A673 (cell line): ENCODE results near the gene CMTM4. TPM values are rescaled to one million over a fixed set of nuclear protein-coding genes. Genes with fewer than 3 reads are reported as not detected.

Source experiments
- BruUV-seq: library from RNA; stranded (reverse); fragments of 400-500 nt; replicated peaks from 2 replicates; lab custom pipeline; 2021; lab: Mats Ljungman, UMichigan
- CTCF ChIA-PET: fragments of 300-600 bp; sonication (Branson Sonifier 250); formaldehyde crosslinking; loops from one replicate; lab custom pipeline; 2022; ENCODE audit warnings: antibody characterized with exemption; lab: Charles Lee
- POLR2A ChIA-PET: fragments of 300-600 bp; sonication (Branson Sonifier 250); formaldehyde crosslinking; loops from one replicate; lab custom pipeline; 2022; ENCODE audit warnings: antibody characterized with exemption; ENCODE audit not compliant: low non-redundant PET; lab: Charles Lee
- DNase-seq: peaks from one replicate; pipeline ENCODE4 v3.0.0-alpha.2; 2015; ENCODE audit warnings: low spot score
- H3K27ac ChIP-seq: fragments of 200-600 bp; sonication (generic); 2 replicates; pipeline ENCODE4 v1.5.1; 2016; ENCODE audit warnings: mixed run types, low read depth, mild to moderate bottlenecking, mixed read lengths, antibody characterized with exemption, low read length; ENCODE audit not compliant: poor library complexity, severe bottlenecking
- H3K27me3 ChIP-seq: fragments of 200-600 bp; sonication (generic); replicated peaks from 2 replicates; pipeline ENCODE4 v1.6.1; 2017; ENCODE audit warnings: mixed run types, low read depth, mild to moderate bottlenecking, mixed read lengths, antibody characterized with exemption, low read length; ENCODE audit not compliant: insufficient read depth, poor library complexity
- H3K36me3 ChIP-seq: fragments of 200-600 bp; sonication (generic); 2 replicates; pipeline ENCODE4 v1.6.1; 2016; ENCODE audit warnings: mixed run types, mild to moderate bottlenecking, mixed read lengths, antibody characterized with exemption, low read length; ENCODE audit not compliant: insufficient read depth, poor library complexity, severe bottlenecking
- H3K4me1 ChIP-seq: fragments of 200-600 bp; sonication (generic); 2 replicates; pipeline ENCODE4 v1.6.1; 2017; ENCODE audit warnings: mixed run types, mild to moderate bottlenecking, mixed read lengths, antibody characterized with exemption, low read length; ENCODE audit not compliant: insufficient read depth, poor library complexity, severe bottlenecking
- H3K4me3 ChIP-seq: fragments of 200-600 bp; sonication (generic); 2 replicates; pipeline ENCODE4 v1.5.1; 2016; ENCODE audit warnings: low read depth, mixed run types, mild to moderate bottlenecking, mixed read lengths, low read length; ENCODE audit not compliant: poor library complexity, severe bottlenecking
- H3K9me3 ChIP-seq: fragments of 200-600 bp; sonication (generic); 2 replicates; pipeline ENCODE4 v1.6.1; 2016; ENCODE audit warnings: mixed run types, low read depth, mild to moderate bottlenecking, mixed read lengths, antibody characterized with exemption, low read length; ENCODE audit not compliant: poor library complexity, severe bottlenecking
- EZH2 ChIP-seq: fragments of 200-600 bp; sonication (generic); IDR thresholded peaks from 2 replicates; pipeline ENCODE4 v1.6.1; 2017; ENCODE audit warnings: borderline replicate concordance, low read depth, mild to moderate bottlenecking, mixed read lengths, antibody characterized with exemption, low read length; ENCODE audit not compliant: poor library complexity, severe bottlenecking
- intact Hi-C: fragments of 100-400 bp; cut with micrococcal nuclease; formaldehyde crosslinking; loops from one replicate; pipeline ENCODE4 v1.10.0; 2022; ENCODE audit not compliant: unreplicated experiment
- total RNA-seq: library from RNA; stranded (reverse); gene quantifications from 2 replicates; pipeline ENCODE4 v1.2.3, GENCODE V29; 2021
- TF ChIP-seq, protein P1 (sequence below): fragments of 300-800, 200-600 bp; sonication (generic); conservative IDR thresholded peaks from 2 replicates; pipeline ENCODE4 v1.5.1; 2017; ENCODE audit warnings: low read depth, mild to moderate bottlenecking, antibody characterized with exemption, low read length, moderate library complexity, mixed read lengths

The CMTM4 gene
- total RNA-seq, 1 experiment from 2014 or later: 30.3 TPM

GRCh38 chr16:66677179-66677578 is 19.4 kb downstream of the CMTM4 start:
- H3K36me3 ChIP-seq: no peaks in the 10 kb centered on the region
- ChIA-PET POLR2A (no interaction called here), CTCF (no interaction called here)
- no peaks in the 10 kb centered on the region for H3K27me3 ChIP-seq
- no peaks in the 10 kb centered on the region for H3K9me3 ChIP-seq
- no TSS peak for BruUV-seq
- no peaks in the 10 kb centered on the region for H3K4me1 ChIP-seq
- intact Hi-C loops: no loop called here
- H3K27ac ChIP-seq: no peak overlapping the region
- DNase-seq: no peak
- H3K4me3 ChIP-seq: no peak overlapping the region
- TF ChIP-seq, protein P1, sequence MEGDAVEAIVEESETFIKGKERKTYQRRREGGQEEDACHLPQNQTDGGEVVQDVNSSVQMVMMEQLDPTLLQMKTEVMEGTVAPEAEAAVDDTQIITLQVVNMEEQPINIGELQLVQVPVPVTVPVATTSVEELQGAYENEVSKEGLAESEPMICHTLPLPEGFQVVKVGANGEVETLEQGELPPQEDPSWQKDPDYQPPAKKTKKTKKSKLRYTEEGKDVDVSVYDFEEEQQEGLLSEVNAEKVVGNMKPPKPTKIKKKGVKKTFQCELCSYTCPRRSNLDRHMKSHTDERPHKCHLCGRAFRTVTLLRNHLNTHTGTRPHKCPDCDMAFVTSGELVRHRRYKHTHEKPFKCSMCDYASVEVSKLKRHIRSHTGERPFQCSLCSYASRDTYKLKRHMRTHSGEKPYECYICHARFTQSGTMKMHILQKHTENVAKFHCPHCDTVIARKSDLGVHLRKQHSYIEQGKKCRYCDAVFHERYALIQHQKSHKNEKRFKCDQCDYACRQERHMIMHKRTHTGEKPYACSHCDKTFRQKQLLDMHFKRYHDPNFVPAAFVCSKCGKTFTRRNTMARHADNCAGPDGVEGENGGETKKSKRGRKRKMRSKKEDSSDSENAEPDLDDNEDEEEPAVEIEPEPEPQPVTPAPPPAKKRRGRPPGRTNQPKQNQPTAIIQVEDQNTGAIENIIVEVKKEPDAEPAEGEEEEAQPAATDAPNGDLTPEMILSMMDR: no peak
- no peak for TF ChIP-seq EZH2

DNA sequence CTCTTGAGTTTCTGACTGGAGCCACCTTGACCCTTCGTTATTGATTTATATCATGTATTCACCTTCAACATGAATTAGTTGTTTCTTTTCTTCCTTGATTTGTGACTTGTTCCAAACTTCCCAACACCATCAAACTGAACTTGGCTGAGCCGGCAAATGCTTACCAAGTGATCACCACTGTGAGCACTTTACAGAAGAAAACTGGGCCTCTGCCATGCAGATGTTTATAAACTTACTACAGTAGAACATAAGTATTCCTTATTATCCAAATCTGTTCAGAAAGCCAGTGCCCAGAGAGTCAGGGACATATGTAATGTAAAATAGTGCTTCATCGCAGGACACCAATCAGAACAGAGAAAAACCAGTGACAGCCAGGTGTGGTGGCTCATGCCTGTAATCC is 19.9 kb downstream of the CMTM4 start:
- TF ChIP-seq EZH2: no peak
- TF ChIP-seq, protein P1: no peak
- intact Hi-C loops: no loop called here
- no peaks in the 10 kb centered on the region for H3K4me1 ChIP-seq
- BruUV-seq: no TSS peak
- no peak overlapping the region for H3K4me3 ChIP-seq
- H3K36me3 ChIP-seq: no peaks in the 10 kb centered on the region
- CTCF ChIA-PET: no interaction called here
- DNase-seq: no peak
- H3K27me3 ChIP-seq: no peaks in the 10 kb centered on the region
- H3K9me3 ChIP-seq: no peaks in the 10 kb centered on the region
- no peak overlapping the region for H3K27ac ChIP-seq
- POLR2A ChIA-PET: no interaction called here

GRCh38 chr16:66673691-66674090 is 22.9 kb downstream of the CMTM4 start:
- H3K4me1 ChIP-seq: no peaks in the 10 kb centered on the region
- H3K36me3 ChIP-seq: no peaks in the 10 kb centered on the region
- no peak for TF ChIP-seq EZH2
- TF ChIP-seq, protein P1: no peak
- ChIA-PET POLR2A (no interaction called here), CTCF (no interaction called here)
- no peaks in the 10 kb centered on the region for H3K27me3 ChIP-seq
- no peak overlapping the region for H3K4me3 ChIP-seq
- no peak overlapping the region for H3K27ac ChIP-seq
- intact Hi-C loops: no loop called here
- BruUV-seq: no TSS peak
- DNase-seq: no peak
- H3K9me3 ChIP-seq: no peaks in the 10 kb centered on the region
